ENCODE data around the gene THAP7. TPM values are rescaled to one million over a fixed set of nuclear protein-coding genes. Genes with fewer than 3 reads are reported as not detected.

The THAP7 gene
- total and polyA plus RNA-seq, 2 experiments from 2014 or later, result 21.8 to 25.9 TPM

GRCh38 chr22:20995329-20996030 lies 6.4 kb downstream of the THAP7 start:
- Histone ChIP-seq H3K9me2 (ENCODE audit: insufficient read depth) (no peaks in the 10 kb centered on the region), H3K27me3 (ENCODE audit: insufficient read depth) (no peaks in the 10 kb centered on the region), H3F3A (replicated peaks; ENCODE audit: low read depth) (no peaks in the 10 kb centered on the region), H3K27ac (ENCODE audit: low read depth) (no peak overlapping the region), H3K36me3 (ENCODE audit: insufficient read depth) (no peaks in the 10 kb centered on the region), H3K4me3 (no peak overlapping the region), H3K4me1 (ENCODE audit: insufficient read depth) (0 out of 2 replicates have a peak, but pooled peaks cover under 1% of the 10 kb centered on the region), H3K4me2 (no peak overlapping the region), H2AFZ (no peak overlapping the region), H3K79me2 (replicated peaks; ENCODE audit: insufficient read depth) (no peaks in the 10 kb centered on the region), H4K20me1 (replicated peaks; ENCODE audit: insufficient read depth) (no peaks in the 10 kb centered on the region)
- H3K4me3 Mint-ChIP-seq, result no peak overlapping the region
- 0 out of 2 replicates have a peak overlapping the region, but pooled peaks have one; percentile 70 for H3K27ac Mint-ChIP-seq
- no peak for TF ChIP-seq CREB1 (CRISPR knock-in tag; IDR thresholded peaks at IDR 0.05; ENCODE audit: low read depth)
- no peak for TF ChIP-seq JUNB (IDR thresholded peaks at IDR 0.05; ENCODE audit: unreplicated experiment)
- TF ChIP-seq ZNF331 (CRISPR knock-in tag; IDR thresholded peaks at IDR 0.05; ENCODE audit: low read depth), result no peak
- TF ChIP-seq EZH2phosphoT487 (IDR thresholded peaks at IDR 0.05; ENCODE audit: unreplicated experiment), result no peak
- TF ChIP-seq CTCF (conservative IDR thresholded peaks at IDR 0.05; ENCODE audit: low read depth in 2 of 2), result no peak
- TF ChIP-seq ZNF114 (CRISPR knock-in tag; IDR thresholded peaks at IDR 0.05), result no peak
- no peak for TF ChIP-seq ETS1 (IDR thresholded peaks at IDR 0.05)
- no peak for TF ChIP-seq REST (IDR thresholded peaks at IDR 0.05; ENCODE audit: unreplicated experiment)
- no peak for TF ChIP-seq NANOG (IDR thresholded peaks at IDR 0.05; ENCODE audit: borderline replicate concordance)
- no peak for TF ChIP-seq ZNF462 (CRISPR knock-in tag; IDR thresholded peaks at IDR 0.05)
- no peak for TF ChIP-seq STAT1 (IDR thresholded peaks at IDR 0.05; ENCODE audit: unreplicated experiment)
- ATAC-seq, result no peak
- H3K9me3 Mint-ChIP-seq, result no peaks in the 10 kb centered on the region
- peaks cover 17% of the 10 kb centered on the region; the same call in 1 of the 3 replicates for H3K36me3 Mint-ChIP-seq (ENCODE audit: low read depth)
- peaks cover 6% of the 10 kb centered on the region for H3K27me3 Mint-ChIP-seq (ENCODE audit: insufficient read depth, low read depth, poor library complexity)
- DNase-seq (ENCODE audit: low spot score), result no peak
- no peaks in the 10 kb centered on the region for H3K4me1 Mint-ChIP-seq
